PC-9 (cell line): Measurements from ENCODE around the gene TFAP2A. TPM values are rescaled to one million over a fixed set of nuclear protein-coding genes. Genes with fewer than 3 reads are reported as not detected.

Experiments used
- BruUV-seq: library from RNA; stranded (reverse); fragments of 400-500 nt; replicated peaks from 2 replicates; lab custom pipeline; 2021; lab: Mats Ljungman, UMichigan
- CTCF ChIA-PET: fragments of 300-600 bp; sonication (Branson Sonifier 250); formaldehyde crosslinking; loops from one replicate; lab custom pipeline; 2022; ENCODE audit warnings: antibody characterized with exemption; lab: Charles Lee
- POLR2A ChIA-PET: fragments of 300-600 bp; sonication (Branson Sonifier 250); formaldehyde crosslinking; loops from one replicate; lab custom pipeline; 2022; ENCODE audit warnings: antibody characterized with exemption; ENCODE audit not compliant: unreplicated experiment; lab: Charles Lee
- DNase-seq, 2 experiments: peaks; one replicate each; pipeline versions ENCODE4 v3.0.0 to v3.0.0-alpha.2; 2015 to 2022; ENCODE audit warnings: mixed read lengths in 1 of 2
- H2AFZ ChIP-seq: fragments of 200-600 bp; sonication (generic); 2 replicates; pipeline ENCODE4 v1.8.1; 2017; ENCODE audit warnings: antibody characterized with exemption
- H3F3A ChIP-seq: fragments of 200-600 bp; sonication (generic); 2 replicates; pipeline ENCODE4 v1.8.1; 2017; ENCODE audit warnings: antibody characterized with exemption, mild to moderate bottlenecking, low read depth; ENCODE audit not compliant: insufficient read depth
- H3K27ac ChIP-seq: fragments of 200-600 bp; sonication (generic); 2 replicates; pipeline ENCODE4 v1.6.1; 2016; ENCODE audit warnings: mixed run types
- H3K27me3 ChIP-seq: fragments of 200-600 bp; sonication (generic); 2 replicates; pipeline ENCODE4 v1.6.1; 2016; ENCODE audit warnings: low read depth, mixed run types; ENCODE audit not compliant: insufficient read depth
- H3K36me3 ChIP-seq: fragments of 200-600 bp; sonication (generic); 2 replicates; pipeline ENCODE4 v1.6.1; 2016; ENCODE audit warnings: low read depth, mixed run types
- H3K4me1 ChIP-seq: fragments of 200-600 bp; sonication (generic); replicated peaks from 2 replicates; pipeline ENCODE4 v1.6.1; 2016; ENCODE audit warnings: mixed run types; ENCODE audit not compliant: insufficient read depth
- H3K4me2 ChIP-seq: fragments of 200-600 bp; sonication (generic); 2 replicates; pipeline ENCODE4 v1.6.1; 2017; ENCODE audit warnings: mixed run types
- H3K4me3 ChIP-seq: fragments of 200-600 bp; sonication (generic); 2 replicates; pipeline ENCODE4 v1.6.1; 2016; ENCODE audit warnings: mixed run types
- H3K79me2 ChIP-seq: fragments of 200-600 bp; sonication (generic); 2 replicates; pipeline ENCODE4 v1.6.1; 2017; ENCODE audit warnings: low read depth, mixed run types
- H3K9me2 ChIP-seq: fragments of 200-600 bp; sonication (generic); 2 replicates; pipeline ENCODE4 v1.8.1; 2017; ENCODE audit warnings: mild to moderate bottlenecking; ENCODE audit not compliant: insufficient read depth
- H3K9me3 ChIP-seq: fragments of 200-600 bp; sonication (generic); 2 replicates; pipeline ENCODE4 v1.8.1; 2016; ENCODE audit warnings: low read depth; ENCODE audit not compliant: insufficient read depth
- H4K20me1 ChIP-seq: fragments of 200-600 bp; sonication (generic); 2 replicates; pipeline ENCODE4 v1.8.1; 2017; ENCODE audit not compliant: insufficient read depth
- EZH2 ChIP-seq: fragments of 200-600 bp; sonication (generic); IDR thresholded peaks from 2 replicates; pipeline ENCODE4 v1.8.0; 2017; ENCODE audit warnings: antibody characterized with exemption, low read depth
- intact Hi-C: fragments of 100-400 bp; cut with micrococcal nuclease; formaldehyde crosslinking; loops from one replicate; pipeline ENCODE4 v1.10.0; 2022; ENCODE audit not compliant: unreplicated experiment
- total RNA-seq: library from RNA; stranded (reverse); gene quantifications from 2 replicates; pipeline ENCODE4 v1.2.3, GENCODE V29; 2021
- TF ChIP-seq, protein P1 (sequence below): fragments of 200-600 bp; sonication (generic); conservative IDR thresholded peaks from 2 replicates; pipeline ENCODE4 v1.6.1; 2017; ENCODE audit warnings: mixed run types, antibody characterized with exemption, mild to moderate bottlenecking, moderate library complexity

The TFAP2A gene
- total RNA-seq, 1 experiment from 2014 or later: 43.8 TPM

DNA sequence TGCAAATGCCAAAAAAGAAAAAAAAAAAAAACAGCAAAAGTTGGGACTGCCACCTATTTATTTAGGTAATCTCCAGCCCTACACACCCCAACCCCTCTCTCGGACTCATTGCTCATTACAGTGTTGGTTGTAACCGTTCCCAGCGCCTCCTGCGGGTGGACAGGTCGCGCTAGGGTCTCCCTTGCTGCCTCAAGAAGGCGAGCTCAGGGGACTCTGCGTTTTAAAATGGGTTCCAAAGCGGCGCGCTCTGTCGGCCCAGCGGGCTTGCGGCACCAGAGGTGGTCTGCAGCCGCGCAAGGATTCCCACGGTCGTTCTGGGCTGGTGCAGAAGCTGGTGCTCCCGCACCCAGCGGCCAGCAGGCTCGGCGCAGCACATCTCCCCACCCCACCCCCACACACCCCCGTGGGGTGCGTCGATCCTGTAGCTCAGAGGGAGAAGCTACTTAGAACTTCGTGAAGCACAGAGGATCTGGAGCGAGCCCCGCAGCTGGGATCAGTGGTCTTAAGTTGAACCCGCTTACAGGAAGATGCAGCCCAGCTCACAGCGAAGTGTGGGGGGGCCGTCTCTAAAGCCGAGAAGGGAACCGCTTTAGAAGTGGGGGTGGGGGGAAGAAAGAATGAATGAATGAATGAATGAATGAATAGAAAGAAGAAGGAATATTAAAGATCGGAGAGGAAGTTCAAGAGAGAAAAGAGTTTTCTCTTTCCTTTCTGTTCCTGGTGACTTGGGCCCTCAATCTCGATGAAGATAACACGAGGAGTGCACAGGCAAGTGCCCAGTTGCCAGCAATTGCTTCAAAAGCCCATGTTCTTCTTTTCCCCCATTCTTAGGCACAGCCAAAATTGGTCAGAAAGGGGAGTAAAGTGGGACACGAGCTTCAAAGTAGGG, 780 bp downstream of the TFAP2A start:
- no peaks in the 10 kb centered on the region for H4K20me1 ChIP-seq
- H3K79me2 ChIP-seq: peaks cover 87% of the 10 kb centered on the region
- H3K36me3 ChIP-seq: no peaks in the 10 kb centered on the region
- intact Hi-C loops: loop anchor here (5.0 to 10.0 kb wide), 2 partner anchors 912 to 1009 kb away; no protein-coding TSS in a partner anchor
- CTCF ChIA-PET: interaction anchor here (0.5 to 1.5 kb wide), 12 partner anchors 14 to 1707 kb away, joined by 3 to 13 read pairs (median 4); no protein-coding TSS in a partner anchor
- peaks cover 20% of the 10 kb centered on the region for H3K4me1 ChIP-seq
- H3K4me2 ChIP-seq: peak overlapping the region; percentile 99
- H3K27ac ChIP-seq: peak overlapping the region; percentile 89
- no peaks in the 10 kb centered on the region for H3K27me3 ChIP-seq
- H3K9me2 ChIP-seq: no peaks in the 10 kb centered on the region
- POLR2A ChIA-PET: interaction anchor here (0.6 to 0.7 kb wide), 4 partner anchors 44 to 1236 kb away, joined by 3 to 9 read pairs (median 5); no protein-coding TSS in a partner anchor
- H3F3A ChIP-seq: peaks cover 21% of the 10 kb centered on the region
- H3K9me3 ChIP-seq: no peaks in the 10 kb centered on the region
- no TSS peak for BruUV-seq
- TF ChIP-seq, protein P1, sequence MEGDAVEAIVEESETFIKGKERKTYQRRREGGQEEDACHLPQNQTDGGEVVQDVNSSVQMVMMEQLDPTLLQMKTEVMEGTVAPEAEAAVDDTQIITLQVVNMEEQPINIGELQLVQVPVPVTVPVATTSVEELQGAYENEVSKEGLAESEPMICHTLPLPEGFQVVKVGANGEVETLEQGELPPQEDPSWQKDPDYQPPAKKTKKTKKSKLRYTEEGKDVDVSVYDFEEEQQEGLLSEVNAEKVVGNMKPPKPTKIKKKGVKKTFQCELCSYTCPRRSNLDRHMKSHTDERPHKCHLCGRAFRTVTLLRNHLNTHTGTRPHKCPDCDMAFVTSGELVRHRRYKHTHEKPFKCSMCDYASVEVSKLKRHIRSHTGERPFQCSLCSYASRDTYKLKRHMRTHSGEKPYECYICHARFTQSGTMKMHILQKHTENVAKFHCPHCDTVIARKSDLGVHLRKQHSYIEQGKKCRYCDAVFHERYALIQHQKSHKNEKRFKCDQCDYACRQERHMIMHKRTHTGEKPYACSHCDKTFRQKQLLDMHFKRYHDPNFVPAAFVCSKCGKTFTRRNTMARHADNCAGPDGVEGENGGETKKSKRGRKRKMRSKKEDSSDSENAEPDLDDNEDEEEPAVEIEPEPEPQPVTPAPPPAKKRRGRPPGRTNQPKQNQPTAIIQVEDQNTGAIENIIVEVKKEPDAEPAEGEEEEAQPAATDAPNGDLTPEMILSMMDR: no peak
- TF ChIP-seq EZH2: no peak
- H2AFZ ChIP-seq: peak overlapping the region; percentile 55; the same call in 1 of the 2 replicates
- DNase-seq: peak; percentile 57 to 63
- peak overlapping the region; percentile 88 for H3K4me3 ChIP-seq

DNA sequence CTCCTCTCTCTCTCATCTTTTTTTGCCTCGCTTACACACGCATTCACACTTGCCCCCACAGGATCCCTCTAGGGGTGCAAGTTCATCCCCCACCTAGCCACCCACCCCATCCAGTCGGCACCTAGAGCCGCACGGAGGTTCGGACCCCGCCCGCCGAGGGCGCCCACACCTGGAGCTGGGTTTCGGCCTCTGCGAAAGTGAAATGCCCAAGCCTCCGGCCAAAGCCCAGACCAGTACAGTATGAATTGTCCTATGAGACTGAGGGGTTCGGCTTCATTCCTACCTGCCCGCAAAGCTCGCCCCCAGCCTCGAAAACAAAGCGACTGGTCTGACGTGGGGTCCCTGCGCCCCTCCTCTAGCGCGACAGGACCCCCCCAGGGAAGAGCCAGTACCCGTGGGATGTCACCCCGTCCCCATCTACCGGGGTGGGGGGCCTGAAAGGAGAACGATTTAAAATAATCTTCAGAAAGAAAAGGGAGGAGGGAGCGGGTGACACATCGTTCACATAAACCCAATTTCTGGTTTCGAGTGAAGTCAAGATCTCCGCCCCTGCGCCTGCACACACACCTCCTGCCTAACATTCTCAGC, 1.5 kb downstream of the TFAP2A start:
- BruUV-seq: TSS peak; percentile 71
- Histone ChIP-seq H3K4me2 (peak overlapping the region; percentile 99), H4K20me1 (no peaks in the 10 kb centered on the region), H3K79me2 (peaks cover 90% of the 10 kb centered on the region), H3K9me3 (no peaks in the 10 kb centered on the region), H3K4me3 (peak overlapping the region; percentile 88), H3K9me2 (no peaks in the 10 kb centered on the region), H3K4me1 (peaks cover 24% of the 10 kb centered on the region), H3K27me3 (no peaks in the 10 kb centered on the region), H2AFZ (peak overlapping the region; percentile 68; the same call in 1 of the 2 replicates), H3K27ac (peak overlapping the region; percentile 89), H3K36me3 (peaks cover 4% of the 10 kb centered on the region; the same call in 1 of the 2 replicates), H3F3A (peaks cover 19% of the 10 kb centered on the region)
- CTCF ChIA-PET: interaction anchor here (0.6 kb wide), 2 partner anchors 81 to 266 kb away, joined by 3 read pairs; no protein-coding TSS in a partner anchor
- POLR2A ChIA-PET: interaction anchor here (0.6 to 0.7 kb wide), 6 partner anchors 21 to 1250 kb away, joined by 3 to 9 read pairs (median 4); no protein-coding TSS in a partner anchor
- peak in 1 of 2 experiments; percentile 17 for DNase-seq
- TF ChIP-seq, protein P1: no peak
- no peak for TF ChIP-seq EZH2
- intact Hi-C loops: loop anchor here (5.0 to 10.0 kb wide), 2 partner anchors 911 to 1009 kb away; no protein-coding TSS in a partner anchor
